Urinary bladder (tissue), 4 donors: Measurements from ENCODE around the gene RHPN2. TPM values are rescaled to one million over a fixed set of nuclear protein-coding genes. Genes with fewer than 3 reads are reported as not detected.
"Not testable (repeated sequence)": the region's sequence is repeated elsewhere in the genome, so short reads cannot be mapped to it uniquely, and the experiment has no call there.

Experiments used
- DNase-seq: peaks from one replicate; pipeline ENCODE4 v3.0.0-alpha.2; 2015; ENCODE audit errors: extremely low spot score
- H3K27ac ChIP-seq: one replicate; pipeline ENCODE4 v1.5.1; 2013; ENCODE audit warnings: low read depth, mild to moderate bottlenecking, moderate library complexity
- H3K36me3 ChIP-seq: one replicate; pipeline ENCODE4 v1.6.1; 2013; ENCODE audit warnings: mild to moderate bottlenecking, moderate library complexity; ENCODE audit not compliant: insufficient read depth
- H3K4me1 ChIP-seq: one replicate; pipeline ENCODE4 v1.6.1; 2013; ENCODE audit warnings: mild to moderate bottlenecking, moderate library complexity; ENCODE audit not compliant: insufficient read depth
- H3K4me3 ChIP-seq: one replicate; pipeline ENCODE4 v1.5.1; 2013; ENCODE audit warnings: low read depth, low read length
- WGBS: extraction: QIAGEN DNeasy Blood & Tissue Kit; methylation state at CpG from one replicate; pipeline ENCODE4 v1.1.7; 2013; 5-methylcytosine and 5-hydroxymethylcytosine counted together
- polyA plus RNA-seq: library from polyadenylated mRNA; stranded (reverse); fragments of 200-250 nt; gene quantifications from one replicate; pipeline ENCODE4 v1.2.3, GENCODE V29; 2013
- total RNA-seq: library from RNA; depleted of rRNA; stranded (reverse); fragments of >200 nt; gene quantifications from one replicate; pipeline ENCODE4 v1.2.3, GENCODE V29; 2014
- donor health status: healthy with polysubstance abuse.
- donor health status: healthy.

RHPN2 gene
- total and polyA plus RNA-seq, 2 donors: 1.8 to 3.5 TPM

DNA sequence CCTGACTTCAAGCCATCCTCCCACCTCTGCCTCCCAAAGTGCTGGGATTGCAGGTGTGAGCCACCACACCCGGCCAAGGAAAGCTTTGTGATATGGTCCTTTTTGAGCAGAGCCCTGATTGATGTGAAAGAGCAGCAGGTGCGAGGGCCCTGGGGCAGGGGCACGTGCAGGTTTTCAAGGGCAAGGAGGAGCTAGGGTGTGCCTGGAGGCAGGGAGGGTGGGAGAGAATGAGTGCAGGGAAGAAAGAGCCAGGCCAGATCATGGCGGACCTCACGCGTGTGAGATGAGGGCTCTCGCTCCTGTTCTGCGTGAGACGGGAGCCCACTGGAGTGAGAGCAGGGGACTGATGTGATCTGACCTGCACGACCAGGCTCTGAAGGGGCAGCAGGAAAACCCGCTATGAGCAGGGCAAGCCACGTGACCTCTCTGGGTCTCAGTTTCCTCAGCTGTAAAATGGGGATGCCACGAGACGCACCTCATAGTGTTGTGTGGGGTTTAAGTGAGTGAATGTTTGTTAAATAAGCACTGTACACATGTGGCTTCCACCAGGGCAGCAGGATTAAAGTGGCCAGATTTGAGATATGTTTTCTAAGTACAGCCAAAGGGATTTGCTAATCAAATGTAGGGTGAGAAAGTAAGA, 66.9 kb downstream of the RHPN2 start:
- no peak overlapping the region for H3K4me3 ChIP-seq
- 93% methylated on average over 14 of the region's 14 CpGs for WGBS
- DNase-seq: no peak
- no peaks in the 10 kb centered on the region for H3K36me3 ChIP-seq
- H3K4me1 ChIP-seq: no peaks in the 10 kb centered on the region
- no peak overlapping the region for H3K27ac ChIP-seq

DNA sequence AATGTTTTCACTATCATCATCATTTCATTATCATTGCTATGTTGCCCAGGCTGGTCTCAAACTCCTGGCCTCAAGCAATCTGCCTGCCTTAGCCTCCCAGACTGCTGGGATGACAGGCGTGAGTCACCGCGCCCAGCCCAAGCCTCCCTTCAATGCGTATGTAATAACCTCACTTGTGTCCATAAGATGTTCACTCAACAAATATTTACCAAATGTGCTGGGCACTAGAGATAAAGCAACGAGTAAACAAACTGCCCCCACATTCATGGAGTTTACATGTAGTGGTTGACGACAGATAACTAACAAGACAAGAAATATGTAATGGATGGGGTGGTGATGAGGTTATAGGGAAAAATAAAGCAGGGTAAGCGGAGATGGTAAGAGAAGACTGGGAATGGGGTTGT, 67.6 kb downstream of the RHPN2 start:
- H3K4me1 ChIP-seq, H3K27ac ChIP-seq, DNase-seq, H3K4me3 ChIP-seq, H3K36me3 ChIP-seq: not testable (repeated sequence)
- WGBS: 63% methylated on average over 7 of the region's 7 CpGs

DNA sequence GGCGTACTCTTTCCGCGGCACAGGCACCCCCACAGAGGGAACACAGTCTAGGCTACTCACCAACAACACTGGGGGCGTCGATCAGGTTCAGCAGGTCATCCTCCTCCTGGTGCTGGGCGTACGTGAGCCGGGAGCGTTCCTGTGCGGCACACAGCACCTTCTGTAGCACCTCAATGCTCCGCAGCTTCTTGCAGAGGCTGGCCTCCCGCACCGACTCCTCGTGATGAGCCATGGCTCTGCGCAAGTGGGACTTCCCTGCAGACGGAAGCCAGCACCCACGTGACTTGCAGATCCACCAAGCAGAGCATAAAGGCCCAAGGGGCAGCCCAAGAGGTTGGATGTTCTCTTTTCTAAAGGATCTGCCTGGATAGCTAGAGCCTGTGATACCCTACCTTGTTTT, 68.7 kb downstream of the RHPN2 start:
- H3K4me1 ChIP-seq, DNase-seq, H3K36me3 ChIP-seq, H3K27ac ChIP-seq, H3K4me3 ChIP-seq: not testable (repeated sequence)
- 80% methylated on average over 17 of the region's 17 CpGs for WGBS

DNA sequence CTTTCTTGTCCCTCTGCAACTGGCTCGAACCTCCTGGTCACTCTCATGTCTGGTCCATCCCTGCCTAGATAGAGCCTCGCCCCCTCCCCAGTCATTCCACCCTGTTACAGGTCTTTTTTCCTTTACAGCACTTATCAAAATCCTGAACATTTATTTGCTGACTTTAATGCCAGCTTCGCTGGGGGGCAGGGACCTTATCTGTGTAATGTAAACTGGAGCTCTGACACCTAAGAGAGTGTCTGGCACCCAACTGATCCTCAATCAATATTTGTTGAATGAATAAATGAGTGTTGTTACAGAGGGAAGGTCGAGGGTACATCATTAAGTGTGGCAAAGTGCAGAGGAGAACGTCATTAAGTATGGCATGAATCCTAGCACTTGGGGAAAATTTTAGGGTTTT, 76.0 kb downstream of the RHPN2 start:
- H3K36me3 ChIP-seq: no peaks in the 10 kb centered on the region
- 68% methylated on average over 5 of the region's 5 CpGs for WGBS
- no peak for DNase-seq
- no peak overlapping the region for H3K27ac ChIP-seq
- no peaks in the 10 kb centered on the region for H3K4me1 ChIP-seq
- H3K4me3 ChIP-seq: no peak overlapping the region

DNA sequence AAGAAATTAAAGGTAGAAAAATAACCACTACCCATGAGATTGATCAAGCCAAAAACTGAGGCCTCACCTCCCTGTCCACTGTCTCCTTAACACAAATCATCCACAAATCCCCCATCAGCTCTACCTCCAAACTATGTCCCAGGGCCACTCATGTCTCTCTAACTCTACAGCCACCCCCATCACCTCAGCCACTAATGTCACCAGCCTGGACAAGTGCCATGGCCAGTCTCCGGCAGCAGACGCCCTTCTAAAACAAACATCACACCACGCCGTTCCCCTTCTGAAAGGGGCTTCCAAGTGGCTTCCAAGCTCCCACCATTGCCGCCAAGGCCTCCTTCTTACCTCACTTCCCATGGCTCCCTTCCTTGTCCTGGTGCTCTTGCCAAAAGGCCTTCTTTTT, 76.4 kb downstream of the RHPN2 start:
- 87% methylated on average over 5 of the region's 5 CpGs for WGBS
- H3K36me3 ChIP-seq, H3K27ac ChIP-seq, DNase-seq, H3K4me1 ChIP-seq, H3K4me3 ChIP-seq: not testable (repeated sequence)

DNA sequence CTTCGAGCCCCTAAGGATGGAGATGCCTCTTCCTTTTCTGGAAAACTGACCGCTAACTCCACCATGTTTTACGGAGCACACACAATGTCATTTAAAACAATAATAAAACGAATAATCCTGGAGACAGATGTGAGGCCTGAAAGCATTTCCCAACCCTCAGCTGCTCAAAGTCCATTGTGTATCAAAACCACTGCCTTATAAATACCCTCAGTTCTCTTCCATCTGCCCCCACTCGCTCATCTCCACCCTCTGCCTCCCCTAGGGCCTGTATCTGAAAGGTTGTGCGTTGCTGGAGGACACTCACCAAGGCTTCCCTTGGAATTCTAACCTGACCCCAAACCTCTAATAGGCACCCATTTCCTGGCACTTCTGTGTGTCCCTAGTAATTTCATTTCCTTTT, 82.2 kb downstream of the RHPN2 start:
- not testable (repeated sequence) for H3K4me3 ChIP-seq, H3K4me1 ChIP-seq, DNase-seq, H3K27ac ChIP-seq, H3K36me3 ChIP-seq
- 91% methylated on average over 6 of the region's 6 CpGs for WGBS

DNA sequence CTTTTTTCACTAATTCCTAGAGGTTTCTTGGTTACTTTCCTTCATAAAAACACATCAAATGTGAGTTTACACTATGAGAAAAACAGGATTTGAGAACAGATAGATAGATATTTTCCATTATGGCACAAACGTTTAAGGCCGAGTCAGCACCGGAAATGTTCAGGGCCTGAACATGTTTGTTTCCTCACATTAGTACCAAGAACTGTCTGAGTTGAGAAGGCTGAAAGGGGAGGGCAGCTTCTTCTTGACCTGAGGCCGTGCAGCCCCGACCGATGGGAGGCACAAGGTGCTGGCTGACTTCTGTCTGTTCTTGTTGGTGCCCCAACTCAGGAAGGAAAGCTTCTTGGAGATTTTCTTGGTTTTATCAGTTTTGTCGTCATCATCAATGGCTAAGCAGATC, 84.9 kb downstream of the RHPN2 start:
- not testable (repeated sequence) for H3K4me3 ChIP-seq

DNA sequence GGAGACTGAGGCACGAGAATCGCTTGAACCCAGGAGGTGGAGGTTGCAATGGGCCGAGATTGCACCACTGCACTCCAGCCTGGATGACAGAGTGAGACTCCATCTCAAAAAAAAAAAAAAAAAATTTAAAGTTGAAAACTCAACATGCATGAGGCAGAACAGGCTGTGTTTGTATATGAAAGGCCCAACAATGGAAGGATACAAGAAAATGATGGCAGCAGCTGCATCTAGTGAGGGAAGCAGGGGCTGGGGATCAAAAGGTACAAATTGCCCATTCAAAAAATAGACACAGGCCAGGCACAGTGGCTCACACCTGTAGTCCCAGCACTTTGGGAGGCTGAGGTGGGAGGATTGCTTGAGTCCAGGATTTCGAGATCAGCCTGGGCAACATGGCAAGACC, 86.9 kb downstream of the RHPN2 start:
- 96% methylated on average over 4 of the region's 4 CpGs for WGBS
- not testable (repeated sequence) for H3K4me1 ChIP-seq, H3K4me3 ChIP-seq, H3K36me3 ChIP-seq, H3K27ac ChIP-seq, DNase-seq

More for the DNA sequence above, 84.9 kb downstream of the RHPN2 start:
- DNase-seq, H3K27ac ChIP-seq, H3K4me1 ChIP-seq, H3K36me3 ChIP-seq: not testable (repeated sequence)
- WGBS: 87% methylated on average over 7 of the region's 7 CpGs

DNA sequence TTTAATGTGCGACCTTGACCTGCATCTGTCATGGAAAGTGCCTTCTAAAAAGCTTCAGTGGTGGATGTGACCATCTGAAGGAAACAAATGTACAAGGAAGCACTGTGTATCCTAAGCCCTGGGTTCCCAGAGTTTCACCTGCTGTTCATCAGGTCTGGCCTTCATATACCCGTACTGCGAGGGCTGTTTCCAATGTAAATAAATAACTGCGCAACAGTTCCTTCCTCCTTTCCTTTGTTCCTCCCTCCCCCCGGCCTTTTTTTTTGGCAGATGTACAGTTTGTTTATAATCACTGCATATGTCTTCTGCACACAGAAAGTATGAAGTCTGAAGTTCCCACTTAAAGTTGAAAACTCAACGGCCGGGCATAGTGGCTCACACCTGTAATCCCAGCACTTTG, 87.4 kb downstream of the RHPN2 start:
- no peak overlapping the region for H3K27ac ChIP-seq
- no peak overlapping the region for H3K4me3 ChIP-seq
- no peaks in the 10 kb centered on the region for H3K4me1 ChIP-seq
- no peak for DNase-seq
- WGBS: 72% methylated on average over 7 of the region's 7 CpGs
- no peaks in the 10 kb centered on the region for H3K36me3 ChIP-seq

DNA sequence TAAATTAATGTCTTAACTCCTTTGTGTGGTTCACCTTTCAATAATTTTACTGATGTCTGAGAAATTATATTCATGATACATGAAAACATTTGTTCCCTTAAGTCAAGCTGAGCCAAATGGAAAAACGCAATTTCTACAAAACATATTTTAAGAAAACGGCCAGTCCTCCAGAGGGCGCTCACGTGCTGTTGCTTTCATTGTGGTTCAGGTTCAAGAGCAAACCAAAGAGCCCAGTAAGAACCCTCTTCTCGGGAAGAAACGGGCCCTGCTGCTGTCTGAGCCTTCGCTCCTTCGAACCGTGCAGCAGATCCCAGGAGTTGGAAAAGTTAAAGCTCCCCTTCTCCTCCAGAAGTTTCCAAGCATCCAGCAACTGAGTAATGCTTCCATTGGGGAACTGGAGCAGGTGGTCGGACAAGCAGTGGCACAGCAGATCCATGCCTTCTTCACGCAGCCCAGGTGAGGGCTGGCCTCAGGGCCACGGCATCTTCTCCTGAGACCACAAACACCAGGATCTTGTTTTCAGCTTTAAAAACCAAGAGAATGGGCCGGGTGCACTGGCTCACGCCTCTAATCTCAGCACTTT, 88.4 kb downstream of the RHPN2 start:
- no peak overlapping the region for H3K27ac ChIP-seq
- H3K4me3 ChIP-seq: no peak overlapping the region
- H3K4me1 ChIP-seq: no peaks in the 10 kb centered on the region
- H3K36me3 ChIP-seq: no peaks in the 10 kb centered on the region
- DNase-seq: peak; percentile 2
- 44% methylated on average over 14 of the region's 14 CpGs for WGBS

DNA sequence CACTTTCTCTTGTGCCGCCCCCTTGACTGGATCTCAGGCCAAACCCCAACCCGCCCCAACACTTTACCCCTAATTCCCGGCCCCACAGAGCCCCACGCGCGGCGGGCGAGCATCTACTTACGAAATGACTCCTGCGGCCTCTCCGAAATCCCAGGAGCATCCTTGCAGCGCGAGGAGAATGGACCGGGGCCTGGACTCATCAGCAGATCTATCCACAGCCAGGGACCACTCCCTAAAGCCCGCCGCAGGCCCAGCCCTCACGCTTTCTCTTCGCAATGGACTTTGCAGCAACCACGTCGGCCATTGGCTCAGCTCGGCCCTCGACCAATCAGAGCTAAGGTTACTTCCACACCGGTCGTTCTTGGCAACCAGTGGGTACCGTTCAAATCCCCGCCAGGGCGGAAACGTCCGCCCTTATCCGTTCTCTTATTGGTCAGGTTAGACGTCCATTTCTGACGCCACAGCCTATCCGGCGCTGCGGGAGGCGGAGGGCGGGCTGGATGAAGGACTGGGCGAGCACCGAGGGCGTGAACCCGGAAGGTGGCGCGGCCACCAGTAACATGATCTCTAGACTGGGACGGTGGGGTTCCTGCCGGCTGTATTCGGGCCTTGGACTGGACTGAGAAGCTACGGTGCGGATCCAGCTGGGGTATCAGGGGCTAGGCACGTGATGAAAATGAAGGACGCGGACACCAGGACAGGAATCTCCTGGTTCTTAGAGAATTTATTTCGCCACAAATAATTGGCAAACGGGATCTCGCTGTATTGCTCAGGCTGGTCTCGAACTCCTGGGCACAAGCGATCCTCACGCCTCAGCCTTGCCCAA, 92.8 kb downstream of the RHPN2 start, which contains the start of the genes CEP89 and FAAP24:
Gene CEP89 (minus strand): TSS at position 244 of the 826 bp plus-strand sequence. CDS start 84 bp downstream, at position 160.
Gene FAAP24 (plus strand): TSS at position 528 of the 826 bp plus-strand sequence. CDS start 955 bp downstream, outside the sequence.
- peak; percentile 98 for DNase-seq
- Histone ChIP-seq H3K4me1 (no peaks in the 10 kb centered on the region), H3K36me3 (no peaks in the 10 kb centered on the region), H3K27ac (peak within 1 kb of the TSS; percentile 40), H3K4me3 (peak within 1 kb of the TSS; percentile 83)
- 2% methylated on average over 57 of the region's 57 CpGs for WGBS

DNA sequence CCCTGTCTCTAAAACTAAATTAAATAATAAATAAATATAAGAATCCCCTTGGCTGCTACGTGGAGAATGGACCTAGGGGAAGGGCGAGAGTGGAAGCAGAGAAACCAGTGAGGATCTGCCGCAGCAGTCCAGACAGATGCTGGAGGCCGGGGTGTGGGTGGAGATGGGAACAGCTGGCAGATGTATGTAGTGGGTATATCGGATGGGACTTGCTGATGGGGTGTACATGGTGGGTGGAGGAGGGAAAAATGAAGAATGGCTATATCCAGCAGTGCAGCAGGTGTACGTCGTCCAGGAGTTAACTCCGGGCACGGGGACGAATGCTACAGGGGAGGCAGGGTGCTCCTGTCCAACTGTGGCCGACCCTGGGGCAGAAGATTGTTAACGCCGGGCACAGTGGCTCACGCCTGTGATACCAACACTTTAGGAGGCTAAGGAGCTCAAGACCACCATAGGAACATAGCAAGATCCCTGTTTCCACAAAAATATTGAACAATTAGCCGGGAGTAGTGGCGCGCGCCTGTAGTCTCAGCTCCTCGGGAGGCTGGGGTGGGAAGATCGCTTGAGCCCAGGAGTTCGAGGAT, 93.6 kb downstream of the RHPN2 start:
- no peaks in the 10 kb centered on the region for H3K36me3 ChIP-seq
- no peaks in the 10 kb centered on the region for H3K4me1 ChIP-seq
- no peak for DNase-seq
- H3K4me3 ChIP-seq: peak overlapping the region; percentile 83
- 19% methylated on average over 21 of the region's 21 CpGs for WGBS
- H3K27ac ChIP-seq: no peak overlapping the region

DNA sequence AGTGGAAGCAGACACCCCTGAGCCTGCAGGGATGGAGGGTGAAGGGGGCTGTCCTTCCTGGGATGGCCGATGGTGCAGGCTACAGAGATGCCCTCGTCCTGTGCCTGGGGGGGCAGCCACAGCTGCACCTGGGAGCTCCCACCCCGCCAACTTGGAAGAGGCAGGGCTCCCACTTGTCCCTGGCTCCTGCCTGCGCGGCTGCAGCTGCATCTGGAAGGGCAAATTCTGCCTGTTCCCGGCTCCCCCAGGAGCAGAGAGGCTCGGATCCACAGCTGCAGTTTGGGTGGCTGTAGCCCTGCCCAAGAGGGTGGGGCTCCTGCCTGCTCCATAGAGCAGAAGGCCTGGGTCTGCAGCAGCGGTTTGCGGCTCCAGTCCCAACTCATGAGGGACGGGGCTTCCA, 95.1 kb downstream of the RHPN2 start:
- no peak overlapping the region for H3K27ac ChIP-seq
- no peak overlapping the region for H3K4me3 ChIP-seq
- DNase-seq: no peak
- no peaks in the 10 kb centered on the region for H3K4me1 ChIP-seq
- H3K36me3 ChIP-seq: no peaks in the 10 kb centered on the region
- WGBS: 90% methylated on average over 10 of the region's 10 CpGs
